GM12878 (cell line): Measurements from ENCODE around the gene DYNLT4. TPM values are rescaled to one million over a fixed set of nuclear protein-coding genes. Genes with fewer than 3 reads are reported as not detected.
"Not testable (repeated sequence)": the region's sequence is repeated elsewhere in the genome, so short reads cannot be mapped to it uniquely, and the experiment has no call there.

Source experiments
- ATAC-seq: fragments of 200-7000 bp; cut with Tn5 transposase; 3 replicates; pipeline ENCODE4 v1.9.1; 2020; ENCODE audit warnings: mild to moderate bottlenecking, moderate library complexity
- BruUV-seq: library from RNA; stranded (reverse); fragments of 400-500 nt; replicated peaks from 2 replicates; lab custom pipeline; 2021; lab: Mats Ljungman, UMichigan
- CTCF ChIA-PET: fragments of 300-600 bp; sonication (Branson Sonifier 250); formaldehyde crosslinking; extraction: SDS; loops from one replicate; lab custom pipeline; 2021; ENCODE audit warnings: inconsistent platforms; lab: Yijun Ruan, JAX
- POLR2A ChIA-PET: fragments of 350-600 bp; formaldehyde crosslinking; extraction: SDS; loops from one replicate; lab custom pipeline; 2021; ENCODE audit warnings: inconsistent platforms; lab: Charles Lee
- RAD21 ChIA-PET: fragments of 300-600 bp; sonication (Branson Sonifier 250); formaldehyde crosslinking; loops from one replicate; lab custom pipeline; 2023; ENCODE audit warnings: antibody characterized with exemption; ENCODE audit not compliant: unreplicated experiment; lab: Charles Lee
- SMC1A ChIA-PET: fragments of 300-600 bp; sonication (Branson Sonifier 250); formaldehyde crosslinking; loops from one replicate; lab custom pipeline; 2023; ENCODE audit not compliant: unreplicated experiment, uncharacterized antibody; lab: Charles Lee
- DNase-seq: peaks from one replicate; pipeline ENCODE4 v3.0.0-alpha.2; 2011; ENCODE audit warnings: low read depth, low spot score
- FAIRE-seq: peaks from 3 replicates; lab custom pipeline; 2011; peaks lifted over from hg19 to GRCh38; lab: Jason Lieb, UNC
- H2AFZ ChIP-seq: 2 replicates; pipeline ENCODE4 v1.6.0; 2011; ENCODE audit warnings: low read depth, low read length, control low read depth; ENCODE audit not compliant: control insufficient read depth
- H3K27ac ChIP-seq: 2 replicates; pipeline ENCODE4 v1.5.1; 2011; ENCODE audit warnings: control low read depth; ENCODE audit not compliant: control insufficient read depth, insufficient read depth
- H3K27me3 ChIP-seq, 2 experiments: replicated peaks in 1 of 2; 2 replicates each; pipeline versions ENCODE4 v1.6.0 to v1.6.1; 2011; ENCODE audit warnings: low read length in 1 of 2; ENCODE audit not compliant: control insufficient read depth in 2 of 2, insufficient read depth in 2 of 2
- H3K36me3 ChIP-seq, 2 experiments: 2 replicates each; pipeline ENCODE4 v1.5.1; 2011; ENCODE audit warnings: low read length in 1 of 2; ENCODE audit not compliant: control insufficient read depth in 2 of 2, insufficient read depth in 2 of 2
- H3K4me1 ChIP-seq: 2 replicates; pipeline ENCODE4 v1.6.1; 2011; ENCODE audit warnings: mild to moderate bottlenecking, low read length, moderate library complexity, mixed read lengths; ENCODE audit not compliant: control insufficient read depth, insufficient read depth
- H3K4me2 ChIP-seq: 2 replicates; pipeline ENCODE4 v1.6.0; 2011; ENCODE audit warnings: control low read depth; ENCODE audit not compliant: control insufficient read depth, insufficient read depth
- H3K4me3 ChIP-seq: fragments of 200-600 bp; sonication (generic); 2 replicates; pipeline ENCODE4 v1.5.1; 2016
- H3K79me2 ChIP-seq: 2 replicates; pipeline ENCODE4 v1.6.0; 2011; ENCODE audit warnings: low read length; ENCODE audit not compliant: control insufficient read depth, insufficient read depth
- H3K9ac ChIP-seq: 2 replicates; pipeline ENCODE4 v1.8.0; 2011; ENCODE audit warnings: low read length, control low read depth, mixed read lengths; ENCODE audit not compliant: control insufficient read depth, insufficient read depth
- H3K9me3 ChIP-seq: replicated peaks from 3 replicates; pipeline ENCODE4 v1.5.1; 2011; ENCODE audit warnings: mild to moderate bottlenecking, low read length; ENCODE audit not compliant: control insufficient read depth, insufficient read depth
- H4K20me1 ChIP-seq: 2 replicates; pipeline ENCODE4 v1.6.0; 2011; ENCODE audit not compliant: control insufficient read depth, insufficient read depth
- CBX5 ChIP-seq: sonication (generic); IDR thresholded peaks from 2 replicates; pipeline ENCODE4 v1.6.1; 2016; ENCODE audit warnings: low read depth, moderate library complexity, mild to moderate bottlenecking, inconsistent platforms
- CHD1 ChIP-seq: IDR thresholded peaks from 2 replicates; pipeline ENCODE4 v1.6.1; 2012; ENCODE audit warnings: low read depth, low read length, improper control_type of control experiment
- HSF1 ChIP-seq: fragments of 150-350 bp; IDR thresholded peaks from 2 replicates; pipeline ENCODE4 v1.6.1; 2014; ENCODE audit warnings: mild to moderate bottlenecking, low read depth, low read length
- IRF3 ChIP-seq: fragments of 450-650 bp; IDR thresholded peaks from 2 replicates; pipeline ENCODE4 v1.6.1; 2014; ENCODE audit warnings: mild to moderate bottlenecking
- KAT2A ChIP-seq: conservative IDR thresholded peaks from 2 replicates; pipeline ENCODE4 v1.6.1; 2011; ENCODE audit warnings: low read depth, low read length; ENCODE audit not compliant: control insufficient read depth
- NR2C1 ChIP-seq: fragments of 450-650 bp; IDR thresholded peaks from 2 replicates; pipeline ENCODE4 v1.6.1; 2017; ENCODE audit warnings: antibody characterized with exemption, mild to moderate bottlenecking, moderate library complexity
- NR2F1 ChIP-seq: fragments of 450-650 bp; conservative IDR thresholded peaks from 2 replicates; pipeline ENCODE4 v1.6.1; 2017; ENCODE audit warnings: mild to moderate bottlenecking
- RAD51 ChIP-seq: fragments of 450-650 bp; IDR thresholded peaks from 2 replicates; pipeline ENCODE4 v1.6.1; 2016; ENCODE audit warnings: moderate library complexity, mild to moderate bottlenecking, inconsistent platforms
- RBBP5 ChIP-seq: fragments of 200-600 bp; sonication (generic); conservative IDR thresholded peaks from 2 replicates; pipeline ENCODE4 v1.6.1; 2016
- SMAD5 ChIP-seq: IDR thresholded peaks from 2 replicates; pipeline ENCODE4 v1.6.1; 2016; ENCODE audit warnings: antibody characterized with exemption, low read depth
- TCF7 ChIP-seq: IDR thresholded peaks from 2 replicates; pipeline ENCODE4 v1.6.1; 2014; ENCODE audit warnings: antibody characterized with exemption, borderline replicate concordance
- ZBTB33 ChIP-seq: fragments of 450-650 bp; IDR thresholded peaks from 2 replicates; pipeline ENCODE4 v1.6.1; 2017; ENCODE audit warnings: mild to moderate bottlenecking
- ZNF687 ChIP-seq: fragments of 450-650 bp; IDR thresholded peaks from 2 replicates; pipeline ENCODE4 v1.6.1; 2017; ENCODE audit warnings: mild to moderate bottlenecking, moderate library complexity
- WGBS: methylation state at CpG from one replicate; pipeline ENCODE4 v1.1.6; 2016; ENCODE audit warnings: low lambda C conversion rate; ENCODE audit not compliant: insufficient replicate concordance, insufficient coverage; ENCODE audit errors: missing lambda C conversion rate; 5-methylcytosine and 5-hydroxymethylcytosine counted together
- in situ Hi-C: fragments of 300-500 bp; cut with MboI; formaldehyde crosslinking; loops from 9 replicates; pipeline ENCODE4 v1.14.3; 2018; ENCODE audit warnings: mixed read lengths
- intact Hi-C: fragments of 100-400 bp; cut with micrococcal nuclease; formaldehyde crosslinking; loops from one replicate; pipeline ENCODE4 v1.14.2; 2022; ENCODE audit not compliant: unreplicated experiment
- polyA plus RNA-seq, 11 experiments: library from polyadenylated mRNA; depleted of rRNA in 4 of 11; unstranded in 6 of 11; stranded (reverse) in 5 of 11; fragments of >200 nt; fragmentation: Nextera tagmentation in 4 of 11; fragmentation: Illumina TruSeq in 1 of 11; extraction: Ambion mirVana in 4 of 11; extraction: Trizol in 1 of 11; gene quantifications; 1 replicate in 1 of 11; 2 replicates in 10 of 11; pipeline versions ENCODE4 v1.2.1 to v1.2.3, GENCODE V29; 2011 to 2016; ENCODE audit warnings: inconsistent platforms in 2 of 11, missing spikeins in 2 of 11, low read depth in 1 of 11
- total RNA-seq, 4 experiments: library from RNA; depleted of rRNA in 3 of 4; stranded (reverse); fragments of >200 nt in 3 of 4; fragmentation: Illumina TruSeq in 1 of 4; extraction: Trizol in 1 of 4; gene quantifications; 2 replicates each; pipeline versions ENCODE4 v1.2.1 to v1.2.3, GENCODE V29; 2013 to 2021

The DYNLT4 gene
- total and polyA plus RNA-seq, 10 of the 15 experiments (the other 5 are each of a cell fraction or from before 2014, with no cell fraction given) = 0.23 to 0.28 TPM; not detected in 8

GRCh38 chr1:44775078-44775929, 31.8 kb downstream of the DYNLT4 start, which contains the start of gene RPS8 (continued):
- TF ChIP-seq NR2C1 = peak; percentile 73
- peak; percentile 96 for TF ChIP-seq ZNF687
- TF ChIP-seq SMAD5 = peak; percentile 98
- no peak for TF ChIP-seq ZBTB33
- peak; percentile 90; the same call in 1 of the 2 replicates for TF ChIP-seq RBBP5
- no peak for TF ChIP-seq HSF1
- peak; percentile 45; the same call in 1 of the 2 replicates for TF ChIP-seq RAD51
- TF ChIP-seq KAT2A = no peak
- TF ChIP-seq CHD1 = peak; percentile 57; the same call in 1 of the 2 replicates
- TF ChIP-seq CBX5 = no peak
- TF ChIP-seq IRF3 = no peak; the same call in 1 of the 2 replicates
- peak; percentile 99 for TF ChIP-seq NR2F1
- TF ChIP-seq TCF7 = no peak; the same call in 1 of the 2 replicates

- H3K4me1 ChIP-seq, H4K20me1 ChIP-seq, H2AFZ ChIP-seq, CTCF ChIA-PET, intact Hi-C loops, RAD21 ChIA-PET, H3K9me3 ChIP-seq, H3K4me3 ChIP-seq, DNase-seq, H3K79me2 ChIP-seq, H3K4me2 ChIP-seq, FAIRE-seq, H3K27ac ChIP-seq, H3K9ac ChIP-seq, ATAC-seq, BruUV-seq, H3K27me3 ChIP-seq, in situ Hi-C loops: not testable (repeated sequence)
- SMC1A ChIA-PET = interaction anchor here (2.7 kb wide), 1 partner anchor 18 kb away, joined by 6 read pairs; no protein-coding TSS in a partner anchor
- POLR2A ChIA-PET = interaction anchor here (0.8 to 2.1 kb wide), 2 partner anchors 9 to 31 kb away, joined by 3 to 10 read pairs; partner anchors contain the start of gene RPS8
- peaks cover 17 to 28% of the 10 kb centered on the region in 2 experiments for H3K36me3 ChIP-seq
- WGBS = 91% methylated on average over 6 of the region's 6 CpGs
These were observed 40.7 kb downstream of the DYNLT4 start for GRCh38 chr1:44766421-44766820.
